DND-41 (cell line): ENCODE results near the gene PDE6A.

Experiments
- ATAC-seq: fragments of 200-7000 bp; cut with Tn5 transposase; 3 replicates; pipeline ENCODE4 v1.9.1; 2021; ENCODE audit warnings: low read depth; ENCODE audit not compliant: insufficient read depth
- DNase-seq: peaks from one replicate; pipeline ENCODE4 v3.0.0-alpha.2; 2020
- H2AFZ ChIP-seq: 2 replicates; pipeline ENCODE4 v1.6.0; 2012; ENCODE audit warnings: low read depth, low read length
- H3K27ac ChIP-seq: 2 replicates; pipeline ENCODE4 v1.5.1; 2012; ENCODE audit warnings: low read length, inconsistent platforms
- H3K27me3 ChIP-seq: fragments of 200-600 bp; sonication (generic); 2 replicates; pipeline ENCODE4 v1.6.0; 2012; ENCODE audit warnings: low read length, mild to moderate bottlenecking, inconsistent platforms; ENCODE audit not compliant: insufficient read depth, poor library complexity
- H3K36me3 ChIP-seq: 2 replicates; pipeline ENCODE4 v1.5.1; 2012; ENCODE audit warnings: low read length, inconsistent platforms; ENCODE audit not compliant: insufficient read depth
- H3K4me1 ChIP-seq: 2 replicates; pipeline ENCODE4 v1.5.1; 2012; ENCODE audit warnings: mild to moderate bottlenecking, low read length; ENCODE audit not compliant: insufficient read depth
- H3K4me2 ChIP-seq: 2 replicates; pipeline ENCODE4 v1.6.0; 2012; ENCODE audit warnings: mild to moderate bottlenecking, moderate library complexity, low read length, inconsistent platforms; ENCODE audit not compliant: insufficient read depth
- H3K4me3 ChIP-seq, 2 experiments: fragments of 200-600 bp in 1 of 2; shearing (Covaris generic) in 1 of 2; 2 replicates each; pipeline ENCODE4 v1.5.1; 2012 to 2016; ENCODE audit warnings: inconsistent platforms in 2 of 2, low read length in 2 of 2, mild to moderate bottlenecking in 2 of 2, low read depth in 1 of 2, moderate library complexity in 1 of 2
- H3K79me2 ChIP-seq: 2 replicates; pipeline ENCODE4 v1.6.0; 2012; ENCODE audit warnings: low read length, inconsistent platforms; ENCODE audit not compliant: insufficient read depth
- H3K9ac ChIP-seq: 2 replicates; pipeline ENCODE4 v1.6.0; 2012; ENCODE audit warnings: low read depth, mild to moderate bottlenecking, inconsistent platforms, low read length, moderate library complexity
- H3K9me3 ChIP-seq: 2 replicates; pipeline ENCODE4 v1.5.1; 2012; ENCODE audit warnings: low read length, moderate library complexity, mild to moderate bottlenecking, inconsistent platforms; ENCODE audit not compliant: insufficient read depth, severe bottlenecking
- H4K20me1 ChIP-seq: 2 replicates; pipeline ENCODE4 v1.6.0; 2012; ENCODE audit warnings: low read length; ENCODE audit not compliant: insufficient read depth
- CTCF ChIP-seq: IDR thresholded peaks from 2 replicates; pipeline ENCODE4 v1.5.1; 2012; ENCODE audit warnings: borderline replicate concordance, low read length, moderate library complexity, mild to moderate bottlenecking; ENCODE audit not compliant: poor library complexity, severe bottlenecking; ENCODE audit errors: extremely low read depth
- EZH2 ChIP-seq: IDR thresholded peaks from 3 replicates; pipeline ENCODE4 v1.6.1; 2012; ENCODE audit warnings: borderline replicate concordance, low read depth, mild to moderate bottlenecking, moderate library complexity, low read length, inconsistent platforms; ENCODE audit not compliant: severe bottlenecking

The PDE6A gene

GRCh38 chr5:149810856-149811255 is 133.7 kb downstream of the PDE6A start:
- Histone ChIP-seq H2AFZ (no peak overlapping the region), H3K9me3 (no peaks in the 10 kb centered on the region), H3K9ac (no peak overlapping the region), H4K20me1 (peaks cover 49% of the 10 kb centered on the region), H3K79me2 (no peaks in the 10 kb centered on the region), H3K4me2 (no peak overlapping the region), H3K36me3 (no peaks in the 10 kb centered on the region), H3K27me3 (no peaks in the 10 kb centered on the region), H3K4me3 (no peak overlapping the region), H3K4me1 (no peaks in the 10 kb centered on the region), H3K27ac (no peak overlapping the region)
- no peak for ATAC-seq
- DNase-seq, result no peak
- TF ChIP-seq CTCF, result no peak
- TF ChIP-seq EZH2, result no peak

GRCh38 chr5:149809931-149810691 is 134.5 kb downstream of the PDE6A start:
- no peak for TF ChIP-seq EZH2
- no peak for TF ChIP-seq CTCF
- no peak overlapping the region for H3K9ac ChIP-seq
- H3K9me3 ChIP-seq, result no peaks in the 10 kb centered on the region
- no peak overlapping the region for H3K4me2 ChIP-seq
- peaks cover 52% of the 10 kb centered on the region for H4K20me1 ChIP-seq
- H3K4me1 ChIP-seq, result no peaks in the 10 kb centered on the region
- no peak overlapping the region for H3K27ac ChIP-seq
- no peak overlapping the region for H2AFZ ChIP-seq
- no peak for ATAC-seq
- no peaks in the 10 kb centered on the region for H3K27me3 ChIP-seq
- no peak overlapping the region for H3K4me3 ChIP-seq
- H3K79me2 ChIP-seq, result no peaks in the 10 kb centered on the region
- no peak for DNase-seq
- no peaks in the 10 kb centered on the region for H3K36me3 ChIP-seq

- Histone ChIP-seq H2AFZ (no peak overlapping the region), H3K27ac (no peak overlapping the region), H4K20me1 (peaks cover 59% of the 10 kb centered on the region), H3K9me3 (no peaks in the 10 kb centered on the region), H3K9ac (no peak overlapping the region), H3K79me2 (0 out of 2 replicates have a peak, but pooled peaks cover 2% of the 10 kb centered on the region), H3K36me3 (no peaks in the 10 kb centered on the region), H3K4me2 (no peak overlapping the region), H3K4me1 (no peaks in the 10 kb centered on the region), H3K27me3 (no peaks in the 10 kb centered on the region), H3K4me3 (no peak overlapping the region)
- TF ChIP-seq CTCF (no peak), EZH2 (no peak)
- no peak for ATAC-seq
- DNase-seq, result no peak
These were observed 136.2 kb downstream of the PDE6A start for GRCh38 chr5:149808264-149808982.
